Spleen (tissue), 7 donors: Measurements from ENCODE around the gene SERINC3.

Experiments
- CTCF ChIP-seq, 11 experiments: fragments of 200-600 bp in 7 of 11; fragments of 450-650 bp in 4 of 11; sonication (generic) in 4 of 11; IDR thresholded peaks in 8 of 11; conservative IDR thresholded peaks in 3 of 11; 1 replicate in 7 of 11; 2 replicates in 4 of 11; pipeline versions ENCODE4 v1.4.0 to v1.8.0; 2016 to 2021; ENCODE audit warnings: antibody characterized with exemption in 11 of 11, inconsistent platforms in 4 of 11, mild to moderate bottlenecking in 1 of 11
- POLR2A ChIP-seq, 3 donors: fragments of 450-650 bp; IDR thresholded peaks; one replicate each; pipeline ENCODE4 v1.5.1; 2017; ENCODE audit warnings: antibody characterized with exemption in 3 of 3, mild to moderate bottlenecking in 1 of 3
- POLR2AphosphoS5 ChIP-seq, 3 donors: sonication (generic); formaldehyde crosslinking; IDR thresholded peaks; one replicate each; pipeline ENCODE4 v1.5.1; 2017; ENCODE audit warnings: antibody characterized with exemption in 3 of 3
- donor health status: DM: no; HTN: no; CAD: no; lungs with moderate emphysema.
- donor health status: DM: no; HTN: no; CAD: no.
- donor health status: DM: no; HTN: no; CAD: no.

GRCh38 chr20:44470327-44470726 is 51.5 kb downstream of the SERINC3 start:
- TF ChIP-seq POLR2A (IDR thresholded peaks at IDR 0.05) (no peak), CTCF (IDR thresholded peaks at IDR 0.05 in 8 of 11, conservative IDR thresholded peaks at IDR 0.05 in 3 of 11) (no peak), POLR2AphosphoS5 (IDR thresholded peaks at IDR 0.05) (no peak)
